Body of pancreas (tissue), 4 donors: ENCODE measurements around the gene RGS11.

ENCODE experiments used
- CTCF ChIP-seq, 7 experiments: fragments of 450-650 bp in 4 of 7; fragments of 200-600 bp in 3 of 7; sonication (generic) in 3 of 7; IDR thresholded peaks; one replicate each; pipeline ENCODE4 v1.5.1; 2016 to 2019; ENCODE audit warnings: antibody characterized with exemption in 7 of 7
- POLR2A ChIP-seq, 3 donors: fragments of 450-650 bp; IDR thresholded peaks; one replicate each; pipeline ENCODE4 v1.6.1; 2016; ENCODE audit warnings: antibody characterized with exemption in 3 of 3, mild to moderate bottlenecking in 2 of 3

- TF ChIP-seq CTCF (IDR thresholded peaks at IDR 0.05) (peak in 1 of 7 experiments; percentile 12), POLR2A (IDR thresholded peaks at IDR 0.05) (peak in 1 of 3 donors; percentile 9)
Measured at GRCh38 chr16:318628-319027, 42.9 kb upstream of the RGS11 start.
